Measurements from ENCODE around the gene TTYH3.

GRCh38 chr7:2586326-2587020 lies 45.3 kb upstream of the TTYH3 start:
- TF ChIP-seq POLR2A (IDR thresholded peaks at IDR 0.05): no peak
- no peak for TF ChIP-seq CTCF (IDR thresholded peaks at IDR 0.05)
- TF ChIP-seq EP300 (IDR thresholded peaks at IDR 0.05): no peak

All from ovary (tissue), 3 donors.